DOHH2 (cell line): Measurements from ENCODE around the gene ELANE.

Source experiments
- EZH2phosphoT487 ChIP-seq: fragments of 200-600 bp; sonication (generic); IDR thresholded peaks from 2 replicates; pipeline ENCODE4 v1.6.1; 2017; ENCODE audit warnings: borderline replicate concordance, mild to moderate bottlenecking, antibody characterized with exemption, low read length, moderate library complexity, mixed read lengths
- TF ChIP-seq, protein P1 (sequence below): fragments of 200-600 bp; sonication (generic); IDR thresholded peaks from one replicate; pipeline ENCODE4 v1.5.1; 2014; ENCODE audit warnings: antibody characterized with exemption, mild to moderate bottlenecking, low read depth, low read length; ENCODE audit not compliant: poor library complexity, severe bottlenecking

DNA sequence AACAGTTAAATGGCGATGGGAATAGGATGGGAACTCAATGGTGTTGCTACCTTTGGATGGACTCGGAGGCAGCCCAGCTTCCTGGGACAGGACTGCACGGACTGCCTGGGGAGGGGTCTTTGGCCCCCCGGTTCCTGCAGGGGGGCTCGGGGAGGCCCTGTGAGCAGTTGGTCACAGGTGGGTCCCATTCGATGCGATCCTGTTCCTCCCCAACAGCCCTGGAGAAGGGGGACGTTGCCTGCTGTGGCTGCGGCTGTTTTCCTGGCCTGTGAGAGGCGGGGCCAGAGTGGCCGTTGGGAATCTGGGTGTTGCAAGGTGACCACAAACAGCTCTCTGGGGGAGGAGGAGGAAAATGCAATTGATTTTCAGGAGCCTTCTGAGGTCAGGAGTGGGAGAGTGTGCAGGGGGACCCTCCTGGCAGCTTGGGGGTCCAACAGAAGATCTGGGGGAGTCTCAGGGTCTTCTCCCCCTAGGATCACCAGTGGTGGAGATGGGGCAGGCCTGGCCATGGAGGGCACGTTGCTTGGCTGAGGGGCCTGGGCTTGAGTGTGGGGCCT is 28.5 kb upstream of the ELANE start:
- TF ChIP-seq, protein P1, sequence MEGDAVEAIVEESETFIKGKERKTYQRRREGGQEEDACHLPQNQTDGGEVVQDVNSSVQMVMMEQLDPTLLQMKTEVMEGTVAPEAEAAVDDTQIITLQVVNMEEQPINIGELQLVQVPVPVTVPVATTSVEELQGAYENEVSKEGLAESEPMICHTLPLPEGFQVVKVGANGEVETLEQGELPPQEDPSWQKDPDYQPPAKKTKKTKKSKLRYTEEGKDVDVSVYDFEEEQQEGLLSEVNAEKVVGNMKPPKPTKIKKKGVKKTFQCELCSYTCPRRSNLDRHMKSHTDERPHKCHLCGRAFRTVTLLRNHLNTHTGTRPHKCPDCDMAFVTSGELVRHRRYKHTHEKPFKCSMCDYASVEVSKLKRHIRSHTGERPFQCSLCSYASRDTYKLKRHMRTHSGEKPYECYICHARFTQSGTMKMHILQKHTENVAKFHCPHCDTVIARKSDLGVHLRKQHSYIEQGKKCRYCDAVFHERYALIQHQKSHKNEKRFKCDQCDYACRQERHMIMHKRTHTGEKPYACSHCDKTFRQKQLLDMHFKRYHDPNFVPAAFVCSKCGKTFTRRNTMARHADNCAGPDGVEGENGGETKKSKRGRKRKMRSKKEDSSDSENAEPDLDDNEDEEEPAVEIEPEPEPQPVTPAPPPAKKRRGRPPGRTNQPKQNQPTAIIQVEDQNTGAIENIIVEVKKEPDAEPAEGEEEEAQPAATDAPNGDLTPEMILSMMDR, result no peak
- no peak for TF ChIP-seq EZH2phosphoT487
